ENCODE measurements around the gene VPS26A. TPM values are rescaled to one million over a fixed set of nuclear protein-coding genes. Genes with fewer than 3 reads are reported as not detected.

Gene VPS26A
- polyA plus RNA-seq, 3 donors: 10.1 to 58.3 (median 42.1) TPM

DNA sequence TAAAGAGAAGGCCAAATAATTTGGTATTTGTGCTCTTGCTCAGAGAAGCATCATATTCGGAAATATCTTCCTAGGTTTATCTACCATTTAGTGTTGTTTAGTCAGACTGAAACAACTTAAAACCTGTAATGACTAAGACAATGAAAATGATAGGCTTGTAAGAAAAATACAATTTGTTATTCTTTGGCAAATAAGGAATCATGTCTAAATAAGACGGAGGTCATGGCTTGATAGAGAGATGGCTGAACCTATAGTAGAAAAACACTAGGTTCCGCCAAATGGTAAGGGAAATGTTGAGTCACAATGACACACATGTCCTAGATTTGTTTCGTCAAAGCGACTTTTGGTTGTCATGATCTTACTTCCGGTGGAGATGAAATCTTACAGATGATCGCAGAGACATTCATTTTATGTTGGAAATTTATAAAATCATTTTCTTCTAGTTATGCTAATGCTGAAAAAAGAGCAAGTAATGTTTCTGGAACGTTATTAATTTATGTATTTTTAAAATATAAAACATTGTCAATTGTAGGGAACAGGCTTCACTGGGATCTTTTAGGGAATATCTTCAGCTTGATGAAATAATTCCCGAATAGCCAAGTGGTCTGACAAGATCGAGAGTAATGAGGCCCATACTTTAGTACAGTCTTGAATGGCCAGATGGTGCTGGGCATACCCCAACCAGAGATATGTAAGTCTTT is 35.0 kb upstream of the VPS26A start:
- H3K79me2 ChIP-seq (ENCODE audit: insufficient read depth, low read length): peaks cover 94% of the 10 kb centered on the region
- H3K27me3 Mint-ChIP-seq (ENCODE audit: low read depth in 3 of 3): peaks cover 0 to 2% (median 2%) of the 10 kb centered on the region in 3 donors
- peaks cover 69 to 74% of the 10 kb centered on the region in 2 donors for H3K4me1 ChIP-seq (ENCODE audit: control insufficient read depth in 1 of 2, insufficient read depth in 2 of 2, low read length in 2 of 2)
- intact Hi-C loops (cut with micrococcal nuclease): loop anchor here (1.0 to 2.0 kb wide), 3 partner anchors 28 to 44 kb away; no protein-coding TSS in a partner anchor
- H3K36me3 ChIP-seq (replicated peaks in 1 of 2; ENCODE audit: control insufficient read depth in 1 of 2, insufficient read depth in 2 of 2, low read length in 2 of 2): peaks cover 0 to 34% of the 10 kb centered on the region in 2 donors
- peak overlapping the region; percentile 90 to 99 for H3K4me3 Mint-ChIP-seq
- H3K9me3 Mint-ChIP-seq: peaks cover 0 to 11% (median 4%) of the 10 kb centered on the region in 7 donors
- H3K4me1 Mint-ChIP-seq: peaks cover 55% of the 10 kb centered on the region
- TF ChIP-seq, protein P1, sequence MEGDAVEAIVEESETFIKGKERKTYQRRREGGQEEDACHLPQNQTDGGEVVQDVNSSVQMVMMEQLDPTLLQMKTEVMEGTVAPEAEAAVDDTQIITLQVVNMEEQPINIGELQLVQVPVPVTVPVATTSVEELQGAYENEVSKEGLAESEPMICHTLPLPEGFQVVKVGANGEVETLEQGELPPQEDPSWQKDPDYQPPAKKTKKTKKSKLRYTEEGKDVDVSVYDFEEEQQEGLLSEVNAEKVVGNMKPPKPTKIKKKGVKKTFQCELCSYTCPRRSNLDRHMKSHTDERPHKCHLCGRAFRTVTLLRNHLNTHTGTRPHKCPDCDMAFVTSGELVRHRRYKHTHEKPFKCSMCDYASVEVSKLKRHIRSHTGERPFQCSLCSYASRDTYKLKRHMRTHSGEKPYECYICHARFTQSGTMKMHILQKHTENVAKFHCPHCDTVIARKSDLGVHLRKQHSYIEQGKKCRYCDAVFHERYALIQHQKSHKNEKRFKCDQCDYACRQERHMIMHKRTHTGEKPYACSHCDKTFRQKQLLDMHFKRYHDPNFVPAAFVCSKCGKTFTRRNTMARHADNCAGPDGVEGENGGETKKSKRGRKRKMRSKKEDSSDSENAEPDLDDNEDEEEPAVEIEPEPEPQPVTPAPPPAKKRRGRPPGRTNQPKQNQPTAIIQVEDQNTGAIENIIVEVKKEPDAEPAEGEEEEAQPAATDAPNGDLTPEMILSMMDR (IDR thresholded peaks at IDR 0.05): no peak
- 0% methylated on average over 2 of the region's 10 CpGs for WGBS (ENCODE audit: insufficient coverage)
- H3K27me3 ChIP-seq (ENCODE audit: control insufficient read depth in 2 of 2, insufficient read depth in 2 of 2, low read length in 2 of 2): no peaks in the 10 kb centered on the region
- H4K20me1 ChIP-seq (ENCODE audit: insufficient read depth, low read length): peaks cover 60% of the 10 kb centered on the region
- peak overlapping the region; percentile 91 to 100 for H3K27ac ChIP-seq (ENCODE audit: low read depth in 1 of 2, low read length in 2 of 2)
- peak overlapping the region; percentile 73 to 99 (median 97) for H3K4me3 ChIP-seq (replicated peaks in 1 of 3; ENCODE audit: low read depth in 2 of 3, low read length in 3 of 3)
- no peak overlapping the region for H2AFZ ChIP-seq (ENCODE audit: insufficient read depth, low read depth, low read length, poor library complexity, severe bottlenecking)
- H3K4me2 ChIP-seq (replicated peaks; ENCODE audit: extremely low read depth, low read length, poor library complexity, severe bottlenecking): peak overlapping the region; percentile 90
- DNase-seq: peak; percentile 75 to 95 (median 91)
- no peaks in the 10 kb centered on the region for H3K9me3 ChIP-seq (replicated peaks in 1 of 2; ENCODE audit: control insufficient read depth in 1 of 2, insufficient read depth in 1 of 2, low read length in 2 of 2)
- peak overlapping the region; percentile 97 to 100 (median 99) for H3K27ac Mint-ChIP-seq
- H3K36me3 Mint-ChIP-seq: peaks cover 56 to 61% of the 10 kb centered on the region in 2 donors
- H3K9ac ChIP-seq (ENCODE audit: insufficient read depth, low read length, poor library complexity, severe bottlenecking): peak overlapping the region; percentile 100

DNA sequence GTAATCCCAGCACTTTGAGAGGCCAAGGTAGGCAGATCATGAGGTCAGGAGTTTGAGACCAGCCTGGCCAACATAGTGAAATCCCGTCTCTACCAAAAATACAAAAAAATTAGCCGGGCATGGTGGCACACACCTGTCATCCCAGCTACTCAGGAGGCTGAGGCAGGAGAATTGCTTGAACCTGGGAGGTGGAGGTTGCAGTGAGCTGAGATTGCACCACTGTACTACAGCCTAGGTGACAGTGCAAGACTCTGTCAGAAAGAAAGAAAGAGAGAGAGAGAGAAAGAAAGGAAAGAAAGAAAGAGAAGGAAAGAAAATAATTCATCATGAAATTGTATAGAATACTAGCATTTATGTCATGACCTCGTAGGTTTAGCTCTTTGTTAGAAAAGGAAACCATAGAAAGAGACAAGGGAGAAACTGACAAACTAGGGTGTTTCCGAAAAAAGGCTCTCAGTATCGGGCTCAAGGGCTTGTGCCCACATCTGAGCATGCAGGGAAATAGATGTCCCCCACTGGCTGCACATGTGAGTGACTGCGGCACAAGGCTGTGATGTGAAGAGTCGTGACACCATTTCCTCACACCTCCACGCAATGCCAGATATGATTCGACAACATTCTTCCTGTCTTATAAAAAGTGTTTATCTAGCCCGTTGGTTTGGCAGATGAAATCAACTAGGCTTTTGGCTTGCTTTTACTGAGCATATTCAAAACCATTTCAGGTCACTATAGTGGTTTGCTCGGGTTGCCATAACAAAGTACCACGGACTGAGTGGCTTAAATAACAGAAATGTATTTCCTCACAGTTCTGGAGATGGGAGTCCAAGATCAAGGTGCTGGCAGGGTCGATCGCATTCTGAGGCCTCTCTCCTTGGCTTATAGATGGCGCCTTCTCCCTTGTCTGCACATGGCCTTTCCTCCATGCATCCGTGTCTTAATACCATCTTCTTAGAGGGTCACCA is 34.1 kb upstream of the VPS26A start:
- Histone ChIP-seq H3K27ac (ENCODE audit: low read depth in 1 of 2, low read length in 2 of 2) (peak overlapping the region; percentile 91 to 100), H2AFZ (ENCODE audit: insufficient read depth, low read depth, low read length, poor library complexity, severe bottlenecking) (no peak overlapping the region), H3K4me2 (replicated peaks; ENCODE audit: extremely low read depth, low read length, poor library complexity, severe bottlenecking) (peak overlapping the region; percentile 90), H3K4me3 (replicated peaks in 1 of 3; ENCODE audit: low read depth in 2 of 3, low read length in 3 of 3) (peak overlapping the region; percentile 73 to 99 (median 97)), H3K79me2 (ENCODE audit: insufficient read depth, low read length) (peaks cover 94% of the 10 kb centered on the region), H3K9me3 (replicated peaks in 1 of 2; ENCODE audit: control insufficient read depth in 1 of 2, insufficient read depth in 1 of 2, low read length in 2 of 2) (no peaks in the 10 kb centered on the region), H3K9ac (ENCODE audit: insufficient read depth, low read length, poor library complexity, severe bottlenecking) (peak overlapping the region; percentile 100), H3K27me3 (ENCODE audit: control insufficient read depth in 2 of 2, insufficient read depth in 2 of 2, low read length in 2 of 2) (no peaks in the 10 kb centered on the region), H3K36me3 (replicated peaks in 1 of 2; ENCODE audit: control insufficient read depth in 1 of 2, insufficient read depth in 2 of 2, low read length in 2 of 2) (peaks cover 3 to 34% of the 10 kb centered on the region in 2 donors), H3K4me1 (ENCODE audit: control insufficient read depth in 1 of 2, insufficient read depth in 2 of 2, low read length in 2 of 2) (peaks cover 67 to 74% of the 10 kb centered on the region in 2 donors), H4K20me1 (ENCODE audit: insufficient read depth, low read length) (peaks cover 69% of the 10 kb centered on the region)
- Mint-ChIP-seq H3K27ac (peak overlapping the region; percentile 97 to 100 (median 99)), H3K9me3 (peaks cover 0 to 11% (median 4%) of the 10 kb centered on the region in 7 donors), H3K4me1 (peaks cover 50% of the 10 kb centered on the region), H3K4me3 (peak overlapping the region; percentile 90 to 99), H3K36me3 (peaks cover 65 to 67% of the 10 kb centered on the region in 2 donors), H3K27me3 (ENCODE audit: low read depth in 3 of 3) (peaks cover 0 to 2% (median 2%) of the 10 kb centered on the region in 3 donors)
- peak; percentile 74 to 87 (median 76) for DNase-seq
- WGBS (ENCODE audit: insufficient coverage): 0% methylated on average over 5 of the region's 16 CpGs
- intact Hi-C loops (cut with micrococcal nuclease): loop anchor here in 1 of 2 donors (2.0 to 5.0 kb wide), 2 partner anchors 43 to 83 kb away; no protein-coding TSS in a partner anchor
- TF ChIP-seq, protein P1 (IDR thresholded peaks at IDR 0.05): no peak
